Liver (tissue), 9 donors: ENCODE data around the gene CSTA. TPM values are rescaled to one million over a fixed set of nuclear protein-coding genes. Genes with fewer than 3 reads are reported as not detected.
A peak's percentile ranks its signal among the peaks of the same experiment; 100 is the strongest.

Source experiments
- DNase-seq: peaks from one replicate; pipeline ENCODE4 v3.0.0-alpha.2; 2017; ENCODE audit warnings: low spot score
- H3K27ac ChIP-seq, 2 donors: one replicate each; pipeline ENCODE4 v1.7.0; 2013; ENCODE audit warnings: inconsistent platforms in 2 of 2, low read length in 2 of 2, control low read depth in 1 of 2, low read depth in 1 of 2, mild to moderate bottlenecking in 1 of 2
- H3K27me3 ChIP-seq, 4 donors: one replicate each; pipeline versions ENCODE4 v1.6.1 to v1.7.0; 2013; ENCODE audit warnings: low read length in 3 of 4, inconsistent platforms in 1 of 4, mild to moderate bottlenecking in 1 of 4, moderate library complexity in 1 of 4; ENCODE audit not compliant: control insufficient read depth in 4 of 4, insufficient read depth in 4 of 4
- H3K36me3 ChIP-seq, 4 donors: one replicate each; pipeline versions ENCODE4 v1.6.1 to v1.7.0; 2013; ENCODE audit warnings: low read length in 3 of 4, mild to moderate bottlenecking in 3 of 4, low read depth in 1 of 4, moderate library complexity in 1 of 4; ENCODE audit not compliant: control insufficient read depth in 4 of 4, insufficient read depth in 3 of 4
- H3K4me1 ChIP-seq, 4 donors: one replicate each; pipeline versions ENCODE4 v1.6.1 to v1.7.0; 2013; ENCODE audit warnings: low read length in 3 of 4, mild to moderate bottlenecking in 3 of 4, moderate library complexity in 1 of 4; ENCODE audit not compliant: control insufficient read depth in 4 of 4, insufficient read depth in 4 of 4
- H3K4me3 ChIP-seq, 3 donors: one replicate each; pipeline versions ENCODE4 v1.6.1 to v1.7.0; 2013; ENCODE audit warnings: low read length in 3 of 3, control low read depth in 1 of 3, low read depth in 1 of 3, mild to moderate bottlenecking in 1 of 3
- H3K9ac ChIP-seq, 2 donors: one replicate each; pipeline ENCODE4 v1.7.0; 2013; ENCODE audit warnings: low read length in 2 of 2, mild to moderate bottlenecking in 2 of 2, moderate library complexity in 2 of 2, control low read depth in 1 of 2, low read depth in 1 of 2
- H3K9me3 ChIP-seq, 4 donors: one replicate each; pipeline versions ENCODE4 v1.6.1 to v1.7.0; 2013; ENCODE audit warnings: low read length in 3 of 4; ENCODE audit not compliant: control insufficient read depth in 4 of 4
- ATF3 ChIP-seq: IDR thresholded peaks from 2 replicates; pipeline ENCODE4 v1.6.1; 2016; ENCODE audit warnings: antibody characterized with exemption
- CTCF ChIP-seq: fragments of 150-350 bp; IDR thresholded peaks from 2 replicates; pipeline ENCODE4 v1.5.1; 2017; ENCODE audit warnings: improper control_type of control experiment, low read depth, low read length; ENCODE audit not compliant: missing input control
- FOXA1 ChIP-seq: IDR thresholded peaks from 2 replicates; pipeline ENCODE4 v1.6.1; 2016; ENCODE audit warnings: antibody characterized with exemption
- FOXA2 ChIP-seq: IDR thresholded peaks from 2 replicates; pipeline ENCODE4 v1.6.1; 2016; ENCODE audit warnings: antibody characterized with exemption
- HNF4A ChIP-seq, 2 donors: conservative IDR thresholded peaks; 2 replicates each; pipeline ENCODE4 v1.6.1; 2016; ENCODE audit warnings: antibody characterized with exemption in 2 of 2, mild to moderate bottlenecking in 2 of 2
- JUND ChIP-seq, 2 donors: IDR thresholded peaks; 2 replicates each; pipeline ENCODE4 v1.6.1; 2016; ENCODE audit warnings: antibody characterized with exemption in 2 of 2
- MAX ChIP-seq: IDR thresholded peaks from 2 replicates; pipeline ENCODE4 v1.6.1; 2016; ENCODE audit warnings: antibody characterized with exemption
- NR2F2 ChIP-seq: IDR thresholded peaks from 2 replicates; pipeline ENCODE4 v1.6.1; 2016; ENCODE audit warnings: antibody characterized with exemption
- RAD21 ChIP-seq, 2 donors: IDR thresholded peaks; 2 replicates each; pipeline ENCODE4 v1.6.1; 2016; ENCODE audit warnings: antibody characterized with exemption in 2 of 2, mild to moderate bottlenecking in 2 of 2
- REST ChIP-seq: IDR thresholded peaks from 2 replicates; pipeline ENCODE4 v1.6.1; 2016; ENCODE audit warnings: antibody characterized with exemption, mild to moderate bottlenecking
- RXRA ChIP-seq, 2 donors: IDR thresholded peaks; 2 replicates each; pipeline ENCODE4 v1.6.1; 2017 to 2018; ENCODE audit warnings: antibody characterized with exemption in 2 of 2, mild to moderate bottlenecking in 1 of 2
- TAF1 ChIP-seq: conservative IDR thresholded peaks from 2 replicates; pipeline ENCODE4 v1.6.1; 2016; ENCODE audit warnings: antibody characterized with exemption, mild to moderate bottlenecking
- YY1 ChIP-seq: IDR thresholded peaks from 2 replicates; pipeline ENCODE4 v1.6.1; 2016; ENCODE audit warnings: antibody characterized with exemption, mild to moderate bottlenecking
- ZBTB33 ChIP-seq: IDR thresholded peaks from 2 replicates; pipeline ENCODE4 v1.6.1; 2016; ENCODE audit warnings: antibody characterized with exemption
- WGBS: extraction: QIAGEN DNeasy Blood & Tissue Kit; methylation state at CpG from one replicate; pipeline ENCODE4 v1.1.7; 2013; 5-methylcytosine and 5-hydroxymethylcytosine counted together
- polyA plus RNA-seq, 2 donors: library from polyadenylated mRNA; stranded (reverse) in 1 of 2; unstranded in 1 of 2; fragments of 200-250 nt in 1 of 2; fragments of >200 nt in 1 of 2; fragmentation: Nextera tagmentation in 1 of 2; extraction: Ambion mirVana in 1 of 2; gene quantifications; one replicate each; pipeline versions ENCODE4 v1.2.1 to v1.2.3, GENCODE V29; 2013 to 2015
- total RNA-seq, 2 donors: library from RNA; depleted of rRNA; stranded (reverse); fragments of >200 nt; gene quantifications; one replicate each; pipeline ENCODE4 v1.2.3, GENCODE V29; 2014
- donor health status: healthy.
- donor health status: healthy.
- donor health status: healthy.
- donor health status: healthy.
- donor health status: healthy.

The CSTA gene
- total and polyA plus RNA-seq, 4 donors: 1.5 to 6.6 (median 4.0) TPM

- 78% methylated on average over 4 of the region's 4 CpGs for WGBS
- H3K9ac ChIP-seq: no peak overlapping the region
Measured at GRCh38 chr3:122356402-122356801, 31.4 kb downstream of the CSTA start.

GRCh38 chr3:122357828-122358702 is 33.0 kb downstream of the CSTA start:
- Histone ChIP-seq H3K4me3 (no peak overlapping the region), H3K9me3 (no peaks in the 10 kb centered on the region), H3K36me3 (peaks cover 3 to 15% (median 7%) of the 10 kb centered on the region in 4 donors), H3K4me1 (peaks cover 0 to 8% (median 2%) of the 10 kb centered on the region in 4 donors), H3K9ac (no peak overlapping the region), H3K27ac (no peak overlapping the region), H3K27me3 (no peaks in the 10 kb centered on the region)
- DNase-seq: no peak
- WGBS: 82% methylated on average over 2 of the region's 2 CpGs
- TF ChIP-seq MAX (no peak), ATF3 (no peak), HNF4A (conservative IDR thresholded peaks at IDR 0.05) (no peak), FOXA2 (no peak), NR2F2 (no peak), CTCF (no peak), FOXA1 (no peak), JUND (IDR thresholded peaks at IDR 0.05) (no peak), ZBTB33 (no peak), TAF1 (no peak), RXRA (IDR thresholded peaks at IDR 0.05) (no peak)

More at GRCh38 chr3:122356402-122356801, 31.4 kb downstream of the CSTA start:
- Histone ChIP-seq H3K4me1 (peaks cover 0 to 10% (median 5%) of the 10 kb centered on the region in 4 donors), H3K27me3 (no peaks in the 10 kb centered on the region), H3K36me3 (peaks cover 0 to 15% (median 6%) of the 10 kb centered on the region in 4 donors), H3K27ac (no peak overlapping the region), H3K4me3 (no peak overlapping the region), H3K9me3 (no peaks in the 10 kb centered on the region)
- TF ChIP-seq REST: no peak
- no peak for TF ChIP-seq HNF4A (conservative IDR thresholded peaks at IDR 0.05)
- TF ChIP-seq YY1: peak; percentile 64
- TF ChIP-seq CTCF: peak; percentile 36
- peak; percentile 75 for TF ChIP-seq RAD21 (IDR thresholded peaks at IDR 0.05)
- no peak for DNase-seq
